ENCODE measurements around the gene RNU2-63P.
"Not testable (repeated sequence)": the region's sequence is repeated elsewhere in the genome, so short reads cannot be mapped to it uniquely, and the experiment has no call there.

The RNU2-63P gene

DNA sequence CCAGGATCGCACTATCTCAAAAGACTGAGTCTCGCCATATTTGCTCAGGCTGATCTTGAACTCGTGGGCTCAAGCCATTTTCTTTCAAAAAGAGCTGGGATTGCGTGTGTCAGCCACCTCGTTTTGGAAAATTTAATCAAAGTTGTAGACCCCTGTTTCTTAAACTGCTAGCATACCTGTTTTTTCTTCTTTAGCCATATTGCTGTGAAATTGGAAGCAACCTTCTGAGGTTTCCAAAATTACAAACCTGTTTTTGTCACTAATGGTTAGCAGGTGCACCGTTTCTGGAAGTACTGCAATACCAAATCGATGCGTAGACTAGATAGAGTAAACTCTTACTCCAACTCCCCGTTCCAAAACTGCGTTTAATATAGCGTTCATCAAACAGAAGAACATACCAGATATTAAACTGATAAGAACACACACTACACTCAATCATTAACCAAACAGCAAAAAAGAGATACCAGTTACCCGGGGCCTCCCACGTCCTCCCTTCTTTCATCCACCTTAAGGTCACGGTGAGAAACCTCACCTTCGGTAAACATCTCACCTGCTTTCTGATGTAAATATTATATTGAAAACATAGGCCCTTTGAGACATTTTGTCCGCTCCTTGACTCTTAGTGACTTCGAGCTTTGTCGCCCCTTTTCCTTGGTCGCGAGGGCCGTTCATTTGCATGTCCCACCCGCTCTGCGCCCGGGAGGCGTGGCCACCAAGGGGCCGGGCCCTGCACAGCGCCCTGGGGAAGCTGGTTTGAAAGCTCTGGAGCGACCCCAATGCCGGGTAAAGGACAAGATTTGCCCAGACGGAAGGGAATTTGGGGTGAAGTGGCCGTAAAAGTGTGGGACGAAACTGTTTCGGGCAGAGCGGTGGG lies at the start of gene RNU2-63P:
TSS of gene RNU2-63P (minus strand) at position 462 of the 874 bp plus-strand sequence.
- peak; percentile 79 for DNase-seq

GRCh38 chr2:88061295-88061694 lies 44.9 kb upstream of the RNU2-63P start:
- DNase-seq = no peak

GRCh38 chr2:88060907-88061275 lies 44.5 kb upstream of the RNU2-63P start:
- no peak for DNase-seq

DNA sequence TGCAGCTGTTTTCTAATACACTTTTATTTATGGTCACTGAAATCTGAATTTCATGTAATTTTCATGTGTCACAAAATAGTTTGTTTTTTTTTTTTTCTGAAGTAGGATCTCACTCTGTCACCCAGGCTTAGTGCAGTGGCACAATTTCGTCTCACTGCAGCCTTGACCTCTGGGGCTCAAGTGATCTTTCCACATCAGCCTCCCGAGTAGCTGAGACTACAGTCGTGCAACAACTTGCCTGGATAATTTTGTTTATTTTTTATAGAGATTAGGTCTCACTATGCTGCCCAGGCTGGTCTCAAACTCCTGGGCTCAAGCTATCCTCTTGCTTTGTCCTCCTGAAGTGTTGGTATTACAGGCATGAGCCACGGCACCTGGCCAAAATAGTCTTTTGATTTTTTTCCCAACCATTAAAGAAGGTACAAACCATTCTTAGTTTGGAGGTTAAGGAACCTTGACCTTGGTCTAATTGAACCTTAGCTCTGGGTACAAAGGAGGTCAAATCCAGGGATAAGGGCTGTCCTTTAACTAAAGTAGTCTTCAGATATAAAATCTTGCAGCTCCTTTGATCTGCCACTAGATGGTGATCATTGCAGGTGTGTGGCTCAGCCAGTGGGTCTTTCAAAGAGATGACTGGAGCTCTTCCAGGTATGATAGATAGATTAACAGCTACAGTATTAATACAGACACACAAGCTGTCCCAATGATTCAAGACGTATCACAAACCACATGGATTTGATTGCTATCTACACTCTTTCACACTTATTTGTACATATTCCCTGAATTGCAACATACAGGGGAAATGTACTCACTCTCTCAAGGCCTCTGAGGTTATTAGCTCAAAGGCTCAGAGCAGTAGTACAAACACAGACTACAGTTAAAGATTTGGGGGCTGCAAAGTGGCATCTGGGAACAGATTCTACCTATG lies 43.9 kb upstream of the RNU2-63P start:
- peak; percentile 60 for DNase-seq

GRCh38 chr2:88058191-88058590 lies 41.8 kb upstream of the RNU2-63P start:
- no peak for DNase-seq

- DNase-seq = no peak
Observed at GRCh38 chr2:88057437-88057844, 41.1 kb upstream of the RNU2-63P start.

DNA sequence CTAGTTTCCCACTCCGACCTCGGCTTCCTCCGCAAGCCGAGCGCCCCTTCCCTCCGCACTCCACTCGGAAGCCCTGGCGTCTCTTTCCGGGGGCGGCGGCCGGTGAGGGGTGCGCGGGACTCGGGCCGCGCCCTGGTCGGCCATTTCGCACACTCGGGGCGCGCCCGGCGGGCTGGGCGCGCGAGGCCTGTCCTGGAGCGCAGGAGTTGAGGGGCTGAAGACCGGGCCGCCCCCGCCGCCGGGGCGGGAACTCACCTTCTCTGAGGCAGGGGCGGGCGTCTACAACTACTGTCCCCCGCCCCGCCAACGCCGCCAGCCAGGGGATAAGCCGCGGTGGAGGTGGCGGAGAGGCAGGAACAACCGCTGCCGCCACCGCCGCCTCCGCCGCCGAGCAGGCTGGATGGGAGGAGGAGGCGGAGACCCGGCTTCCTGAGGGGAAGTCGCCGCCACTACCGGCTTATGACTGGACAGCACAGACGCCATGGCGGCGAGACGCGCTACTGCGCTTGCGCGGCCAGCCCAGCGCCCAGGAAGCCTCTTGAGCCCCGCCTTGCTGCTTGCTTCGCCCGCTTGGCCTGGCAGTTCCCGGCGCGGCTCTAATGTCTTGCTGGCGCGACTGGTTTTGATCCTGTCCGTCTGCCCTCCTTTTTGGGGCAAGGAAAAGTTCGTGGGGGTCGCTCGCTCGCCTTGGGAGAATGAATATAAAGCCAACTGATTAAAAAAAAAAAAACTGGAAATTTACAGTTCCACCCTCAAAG lies 39.2 kb upstream of the RNU2-63P start, which contains the start of gene KRCC1:
TSS of gene KRCC1 (minus strand) at position 413 of the 758 bp plus-strand sequence. CDS start 27,220 bp downstream, outside the sequence.
- DNase-seq = peak; percentile 95

GRCh38 chr2:88054782-88055370 lies 38.5 kb upstream of the RNU2-63P start:
- peak; percentile 18 for DNase-seq

DNA sequence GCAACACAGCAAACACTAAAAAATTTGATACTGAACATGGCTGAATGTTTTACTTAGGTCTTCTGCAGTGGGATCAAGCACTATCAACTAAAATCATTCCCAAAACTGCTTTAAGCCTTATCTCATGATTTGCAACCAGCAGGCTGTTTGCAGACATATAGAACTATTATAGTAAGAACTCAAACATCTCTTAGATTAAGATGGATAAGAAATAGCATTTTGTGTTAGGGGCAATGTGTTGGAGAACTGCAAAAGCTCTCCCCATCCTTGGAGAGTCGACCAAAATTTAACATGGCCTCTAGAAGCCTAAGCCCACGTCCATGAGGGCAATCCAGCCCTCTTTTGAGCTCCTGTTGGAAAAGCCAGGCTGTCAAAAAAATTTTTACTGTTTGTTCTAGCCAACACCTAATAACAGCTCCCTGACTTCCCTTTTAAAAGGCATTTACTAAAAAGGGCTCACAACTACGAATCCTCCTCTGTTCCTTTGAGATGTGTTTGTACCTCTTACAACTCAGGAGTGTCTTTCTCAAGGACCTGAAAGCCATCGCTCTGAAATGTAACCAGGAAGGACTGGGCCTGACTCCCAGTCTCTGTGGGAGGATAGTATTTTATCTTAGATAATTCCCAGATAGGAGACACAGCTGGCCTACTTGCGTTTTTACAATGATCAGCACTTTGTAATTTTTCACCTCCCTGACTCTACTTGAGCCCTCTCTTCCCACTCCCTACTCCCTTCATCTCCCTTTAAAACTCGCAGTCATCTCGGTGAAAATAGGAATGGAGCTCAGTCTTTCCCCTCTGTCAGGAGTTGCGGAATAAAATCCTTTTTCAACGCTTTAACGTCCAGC lies 37.8 kb upstream of the RNU2-63P start:
- no peak for DNase-seq

GRCh38 chr2:88053296-88053695 lies 36.9 kb upstream of the RNU2-63P start:
- no peak for DNase-seq

DNA sequence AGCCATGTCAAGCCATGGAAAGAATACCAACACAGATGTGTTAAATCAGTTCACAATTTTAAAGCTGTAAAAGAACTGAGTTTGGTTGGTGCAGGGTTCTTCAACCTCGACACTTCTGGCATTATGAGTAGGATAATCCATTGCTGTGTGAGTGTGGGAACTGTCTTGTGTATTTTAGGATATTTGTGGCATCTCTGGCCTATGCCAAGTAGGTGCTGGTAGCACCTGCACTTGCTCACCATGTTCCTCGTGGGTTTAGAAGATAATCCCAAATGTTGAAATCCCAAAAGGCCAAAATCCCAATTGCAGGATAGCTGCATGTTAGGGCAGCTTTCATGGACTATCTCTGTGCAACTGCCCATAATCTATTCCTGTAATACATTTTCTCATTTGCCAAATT lies 35.4 kb upstream of the RNU2-63P start:
- no peak for DNase-seq

DNA sequence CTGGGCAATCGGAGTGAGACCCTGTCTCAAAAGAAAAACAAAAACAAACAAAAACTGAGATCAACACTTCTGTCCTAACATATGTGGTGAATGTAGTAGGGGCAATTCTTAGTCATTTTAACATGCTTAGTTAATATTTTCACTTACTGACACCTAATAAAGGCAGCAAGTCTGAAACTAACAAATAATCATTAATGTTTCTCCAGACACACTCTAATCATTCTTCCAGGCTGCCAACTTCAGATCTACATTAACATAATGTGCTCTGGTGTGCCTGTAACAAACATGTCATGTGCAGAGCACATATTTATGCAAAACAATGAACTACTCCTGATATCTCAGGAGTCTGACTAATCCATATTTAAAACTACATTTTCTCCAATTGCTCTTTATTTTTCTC lies 33.3 kb upstream of the RNU2-63P start:
- no peak for DNase-seq

- no peak for DNase-seq
Observed at GRCh38 chr2:88048541-88048940, 32.2 kb upstream of the RNU2-63P start.

GRCh38 chr2:88045561-88045960 lies 29.2 kb upstream of the RNU2-63P start:
- DNase-seq = not testable (repeated sequence)

GRCh38 chr2:88042476-88042875 lies 26.1 kb upstream of the RNU2-63P start:
- no peak for DNase-seq

GRCh38 chr2:88038263-88039105 lies 22.1 kb upstream of the RNU2-63P start:
- no peak for DNase-seq

DNA sequence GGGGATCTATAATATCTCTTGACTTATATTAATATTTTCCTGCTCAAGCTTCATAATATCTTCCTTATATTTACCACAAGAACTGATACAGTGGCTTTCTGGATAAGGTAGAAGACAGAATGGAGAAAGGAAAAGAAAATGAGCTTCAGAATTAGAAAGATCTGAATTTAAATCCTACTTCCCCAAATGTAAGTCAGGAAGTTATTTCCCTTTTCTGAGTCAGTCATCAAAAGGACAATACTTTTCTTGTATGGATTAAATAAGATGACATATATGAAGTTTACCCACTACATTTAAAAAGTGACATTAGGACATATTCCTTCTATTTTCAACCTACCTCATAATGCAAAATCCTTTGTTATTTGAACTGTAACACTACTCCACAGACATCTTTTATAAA lies 20.3 kb upstream of the RNU2-63P start:
- no peak for DNase-seq

DNA sequence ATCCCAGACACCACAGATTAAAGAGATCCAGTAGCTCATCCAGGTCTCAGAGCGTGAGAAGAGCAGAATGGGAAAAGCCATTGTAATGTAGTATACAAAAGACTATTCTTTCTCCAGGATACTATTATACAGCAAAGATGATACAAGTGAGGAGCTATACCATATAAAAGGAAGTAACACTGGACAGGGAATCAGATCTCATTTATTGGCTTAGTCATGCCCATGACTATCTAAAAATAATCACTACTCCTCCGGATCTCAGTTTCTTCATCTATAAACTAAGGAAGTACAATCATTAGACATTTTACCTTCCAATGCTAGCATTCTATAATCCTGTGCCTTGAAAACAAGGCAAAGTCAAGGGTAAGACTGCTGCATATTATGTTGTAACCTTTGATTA lies 19.8 kb upstream of the RNU2-63P start:
- no peak for DNase-seq

GRCh38 chr2:88032070-88032702 lies 15.8 kb upstream of the RNU2-63P start:
- DNase-seq = no peak

DNA sequence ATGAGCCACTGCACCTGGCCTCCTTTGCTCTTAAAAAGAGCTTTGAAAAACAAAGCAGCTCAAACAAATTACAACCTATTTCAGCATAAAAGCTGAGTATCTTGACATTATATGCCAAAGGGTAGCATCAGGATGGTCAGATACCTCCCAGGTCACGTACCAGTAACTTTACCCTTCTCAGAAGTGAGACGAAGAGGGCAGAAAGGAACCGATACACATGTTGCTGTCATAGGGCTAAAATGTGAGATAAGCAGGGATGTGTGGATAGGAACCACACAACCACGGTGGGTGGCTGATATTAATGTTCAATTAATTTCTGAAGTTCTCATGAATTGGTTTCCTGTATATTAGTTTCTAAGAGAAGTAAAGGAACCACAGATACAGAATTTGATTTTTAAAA lies 12.6 kb upstream of the RNU2-63P start:
- no peak for DNase-seq
